ENCODE results near the gene UCK1. TPM values are rescaled to one million over a fixed set of nuclear protein-coding genes. Genes with fewer than 3 reads are reported as not detected.

UCK1 gene
- total and polyA plus RNA-seq, 7 donors: 16.8 to 75.6 (median 37.8) TPM

DNA sequence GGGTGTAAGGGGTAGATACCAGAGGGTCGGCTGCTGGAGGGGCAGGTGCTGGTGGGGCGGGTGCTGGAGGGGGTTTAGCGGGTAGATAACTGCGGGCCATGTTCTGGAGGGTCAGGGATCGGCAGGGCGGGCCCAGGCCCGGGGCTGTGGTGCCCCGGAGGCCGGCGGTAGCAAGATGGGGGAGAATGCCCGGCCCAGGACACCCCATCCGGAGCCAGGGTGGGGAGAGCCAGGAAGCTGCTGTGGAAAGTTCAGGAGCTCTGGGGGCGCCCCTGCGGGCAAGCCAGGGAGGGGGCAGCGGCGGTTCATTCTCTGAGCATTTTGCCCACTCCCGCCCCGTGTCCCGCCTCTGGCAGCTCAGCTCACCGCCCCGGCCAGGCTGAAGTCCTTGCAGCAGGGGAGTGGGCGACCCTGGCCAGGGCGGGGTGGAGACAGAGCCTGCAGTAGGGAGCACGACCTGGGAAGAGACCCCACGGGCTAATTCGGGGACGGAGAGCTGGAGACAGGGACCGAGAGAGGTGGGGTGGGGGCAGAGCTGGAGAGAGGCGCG, 14.8 kb upstream of the UCK1 start:
- no peak overlapping the region for H3K27ac ChIP-seq
- peaks cover 0 to 54% (median 30%) of the 10 kb centered on the region in 3 donors for H3K27me3 ChIP-seq (ENCODE audit: insufficient read depth in 3 of 3, low read length in 2 of 3)
- no peaks in the 10 kb centered on the region for H3K4me1 ChIP-seq
- ATAC-seq (peak; percentile 10 to 48 (median 34)), DNase-seq (no peak)
- WGBS, 3 donors: 1 to 3% (median 3%) methylated on average over 21 to 30 of the region's 30 CpGs
- intact Hi-C loops (cut with DNase I): no loop called here
- no peaks in the 10 kb centered on the region for H3K36me3 ChIP-seq (ENCODE audit: insufficient read depth in 1 of 2, low read depth in 1 of 2)
- peaks cover 7% of the 10 kb centered on the region for H3K9me3 ChIP-seq
- TF ChIP-seq, protein P1, sequence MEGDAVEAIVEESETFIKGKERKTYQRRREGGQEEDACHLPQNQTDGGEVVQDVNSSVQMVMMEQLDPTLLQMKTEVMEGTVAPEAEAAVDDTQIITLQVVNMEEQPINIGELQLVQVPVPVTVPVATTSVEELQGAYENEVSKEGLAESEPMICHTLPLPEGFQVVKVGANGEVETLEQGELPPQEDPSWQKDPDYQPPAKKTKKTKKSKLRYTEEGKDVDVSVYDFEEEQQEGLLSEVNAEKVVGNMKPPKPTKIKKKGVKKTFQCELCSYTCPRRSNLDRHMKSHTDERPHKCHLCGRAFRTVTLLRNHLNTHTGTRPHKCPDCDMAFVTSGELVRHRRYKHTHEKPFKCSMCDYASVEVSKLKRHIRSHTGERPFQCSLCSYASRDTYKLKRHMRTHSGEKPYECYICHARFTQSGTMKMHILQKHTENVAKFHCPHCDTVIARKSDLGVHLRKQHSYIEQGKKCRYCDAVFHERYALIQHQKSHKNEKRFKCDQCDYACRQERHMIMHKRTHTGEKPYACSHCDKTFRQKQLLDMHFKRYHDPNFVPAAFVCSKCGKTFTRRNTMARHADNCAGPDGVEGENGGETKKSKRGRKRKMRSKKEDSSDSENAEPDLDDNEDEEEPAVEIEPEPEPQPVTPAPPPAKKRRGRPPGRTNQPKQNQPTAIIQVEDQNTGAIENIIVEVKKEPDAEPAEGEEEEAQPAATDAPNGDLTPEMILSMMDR (IDR thresholded peaks at IDR 0.05): no peak
- H3K4me3 ChIP-seq: peak overlapping the region; percentile 15

DNA sequence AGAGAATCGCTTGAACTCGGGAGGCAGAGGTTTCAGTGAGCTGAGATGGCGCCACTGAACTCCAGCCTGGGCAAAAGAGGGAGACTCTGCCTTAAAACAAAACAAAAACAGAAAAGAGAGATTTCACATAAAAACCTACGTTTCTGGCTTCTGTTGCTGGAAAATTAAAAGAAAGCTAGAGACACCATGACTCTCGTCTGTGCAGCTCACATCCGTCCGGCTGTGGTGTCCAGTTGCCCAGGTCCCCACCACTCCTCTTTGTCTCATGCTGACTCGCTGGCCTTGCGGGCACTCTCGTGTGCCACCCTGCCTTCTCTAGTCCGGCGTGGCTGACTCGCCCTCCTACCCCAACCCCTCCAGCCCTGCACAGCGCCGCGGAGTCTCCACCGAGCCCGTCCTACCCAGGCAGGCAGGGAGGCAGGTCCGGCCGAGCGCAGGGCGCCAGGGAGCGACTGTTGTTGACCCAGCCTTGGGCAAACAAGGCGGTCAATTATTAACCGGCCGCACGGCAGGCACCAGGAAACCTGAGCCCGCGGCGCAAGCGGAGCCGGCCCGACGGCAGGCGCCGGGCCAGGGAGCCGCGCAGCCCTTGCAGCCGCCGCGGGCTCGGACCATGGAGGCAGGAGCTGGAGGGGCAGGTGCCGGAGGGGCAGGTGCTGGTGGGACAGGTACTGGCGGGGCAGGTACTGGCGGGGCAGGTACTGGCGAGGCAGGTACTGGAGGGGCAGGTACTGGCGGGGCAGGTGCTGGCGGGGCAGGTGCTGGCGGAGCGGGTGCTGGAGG, 14.1 kb upstream of the UCK1 start, which contains the start of gene PRRT1B:
Gene PRRT1B, plus strand, starts transcription at position 521 of the 783 bp plus-strand sequence. Its CDS starts 93 bp downstream, at position 614.
- intact Hi-C loops (cut with DNase I): no loop called here
- TF ChIP-seq, protein P1 (IDR thresholded peaks at IDR 0.05): no peak
- Histone ChIP-seq H3K27me3 (ENCODE audit: insufficient read depth in 3 of 3, low read length in 2 of 3) (peaks cover 0 to 54% (median 26%) of the 10 kb centered on the region in 3 donors), H3K9me3 (peaks cover 7% of the 10 kb centered on the region), H3K4me1 (no peaks in the 10 kb centered on the region), H3K4me3 (peak within 1 kb of the TSS; percentile 26), H3K36me3 (ENCODE audit: insufficient read depth in 1 of 2, low read depth in 1 of 2) (no peaks in the 10 kb centered on the region), H3K27ac (no peak within 1 kb of the TSS)
- 17 to 20% (median 19%) methylated on average over 46 to 50 of the region's 50 CpGs for WGBS, 3 donors
- ATAC-seq (peak; percentile 42 to 81 (median 58)), DNase-seq (no peak)

DNA sequence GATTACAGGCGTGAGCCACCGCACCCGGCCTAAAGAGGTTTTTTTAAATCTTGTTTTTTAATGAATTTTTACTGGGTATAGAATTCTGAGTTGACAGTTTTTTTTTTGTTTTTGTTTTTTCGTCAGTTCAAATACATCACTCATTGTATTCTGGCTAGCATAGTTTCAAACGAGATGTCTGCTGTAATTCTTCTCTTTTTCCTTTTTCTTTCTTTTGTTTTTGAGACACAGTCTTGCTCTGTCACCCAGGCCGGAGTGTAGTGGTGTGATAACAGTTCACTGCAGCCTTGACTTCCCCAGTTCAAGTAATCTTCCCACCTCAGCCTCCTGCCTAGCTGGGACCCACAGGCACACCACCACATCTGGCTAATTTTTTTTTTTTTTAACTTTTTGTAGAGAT, 12.1 kb upstream of the UCK1 start:
- H3K4me3 ChIP-seq: no peak overlapping the region
- intact Hi-C loops (cut with DNase I): no loop called here
- no peaks in the 10 kb centered on the region for H3K4me1 ChIP-seq
- 93 to 94% (median 94%) methylated on average over 6 of the region's 6 CpGs for WGBS, 3 donors
- H3K36me3 ChIP-seq (ENCODE audit: insufficient read depth in 1 of 2, low read depth in 1 of 2): no peaks in the 10 kb centered on the region
- H3K27me3 ChIP-seq (ENCODE audit: insufficient read depth in 3 of 3, low read length in 2 of 3): peaks cover 0 to 38% (median 25%) of the 10 kb centered on the region in 3 donors
- ATAC-seq (no peak), DNase-seq (no peak)
- H3K9me3 ChIP-seq: peaks cover 7% of the 10 kb centered on the region
- TF ChIP-seq, protein P1 (IDR thresholded peaks at IDR 0.05): no peak
- no peak overlapping the region for H3K27ac ChIP-seq

- ATAC-seq: no peak
- H3K9me3 ChIP-seq: peaks cover 7% of the 10 kb centered on the region
- H3K27ac ChIP-seq: no peak overlapping the region
- no peak for DNase-seq
- TF ChIP-seq, protein P1 (IDR thresholded peaks at IDR 0.05): no peak
- no peak overlapping the region for H3K4me3 ChIP-seq
- WGBS, 3 donors: 87 to 91% (median 88%) methylated on average over 7 of the region's 7 CpGs
- H3K27me3 ChIP-seq (ENCODE audit: insufficient read depth in 3 of 3, low read length in 2 of 3): peaks cover 0 to 7% (median 2%) of the 10 kb centered on the region in 3 donors
- no peaks in the 10 kb centered on the region for H3K4me1 ChIP-seq
- H3K36me3 ChIP-seq (ENCODE audit: insufficient read depth in 1 of 2, low read depth in 1 of 2): no peaks in the 10 kb centered on the region
- intact Hi-C loops (cut with DNase I): no loop called here
These were observed 8.3 kb upstream of the UCK1 start for GRCh38 chr9:131539223-131539923.

All from psoas muscle (tissue), 8 donors.